ENCODE results near the gene ZNF224. TPM values are rescaled to one million over a fixed set of nuclear protein-coding genes. Genes with fewer than 3 reads are reported as not detected.

Gene ZNF224
- total and polyA plus RNA-seq, 2 of the 13 experiments (the other 11 are each of a cell fraction or from before 2014, with no cell fraction given), result 13.0 to 16.1 TPM

- no peak for TF ChIP-seq ZNF318 (CRISPR knock-in tag; IDR thresholded peaks at IDR 0.05)
- 0 out of 2 replicates have a peak, but pooled peaks have one; percentile 27 for TF ChIP-seq ZNF792 (CRISPR knock-in tag; IDR thresholded peaks at IDR 0.05)
- peak; percentile 87 for TF ChIP-seq PHF20 (CRISPR knock-in tag; IDR thresholded peaks at IDR 0.05)
- TF ChIP-seq RXRA (CRISPR knock-in tag; IDR thresholded peaks at IDR 0.05), result peak; percentile 33; the same call in 1 of the 2 replicates
- peak; percentile 29; the same call in 1 of the 2 replicates for TF ChIP-seq ZBTB33 (CRISPR knock-in tag; IDR thresholded peaks at IDR 0.05)
- TF ChIP-seq E2F1 (CRISPR knock-in tag; IDR thresholded peaks at IDR 0.05), result 0 out of 2 replicates have a peak, but pooled peaks have one; percentile 65
- TF ChIP-seq IKZF5 (CRISPR knock-in tag; IDR thresholded peaks at IDR 0.05), result no peak; the same call in 1 of the 2 replicates
- TF ChIP-seq ZFP82 (CRISPR knock-in tag; IDR thresholded peaks at IDR 0.05; ENCODE audit: borderline replicate concordance), result no peak
- 0 out of 2 replicates have a peak, but pooled peaks have one; percentile 9 for TF ChIP-seq NR2F6 (IDR thresholded peaks at IDR 0.05)
- no peak for TF ChIP-seq NR2F6 (CRISPR knock-in tag; IDR thresholded peaks at IDR 0.05)
- TF ChIP-seq SRSF9 (IDR thresholded peaks at IDR 0.05; ENCODE audit: borderline replicate concordance, insufficient read depth, low read depth, low read length, poor library complexity, severe bottlenecking), result no peak
- TF ChIP-seq HMGXB4 (CRISPR knock-in tag; IDR thresholded peaks at IDR 0.05; ENCODE audit: borderline replicate concordance in 1 of 2, low read depth in 1 of 2), result peak in 1 of 2 experiments; percentile 51; a peak in 3 of 4 replicates
- TF ChIP-seq FOXC1 (CRISPR knock-in tag; IDR thresholded peaks at IDR 0.05; ENCODE audit: borderline replicate concordance), result peak; percentile 58; the same call in 1 of the 2 replicates
Observed at GRCh38 chr19:44051650-44052402, 42.3 kb upstream of the ZNF224 start, which contains the start of gene ZNF223 (continued).

Data from HepG2 (cell line).